GM21515 (cell line): ENCODE measurements around the gene COL23A1.
"Not testable (repeated sequence)": the region's sequence is repeated elsewhere in the genome, so short reads cannot be mapped to it uniquely, and the experiment has no call there.

Experiments used
- ATAC-seq: cut with Tn5 transposase; IDR thresholded peaks from one replicate; pipeline ENCODE4 v1.9.1; 2021; ENCODE audit not compliant: unreplicated experiment

Gene COL23A1

GRCh38 chr5:178250263-178250662 is 339.9 kb downstream of the COL23A1 start:
- no peak for ATAC-seq

GRCh38 chr5:178249191-178249989 is 340.8 kb downstream of the COL23A1 start:
- ATAC-seq: no peak

- no peak for ATAC-seq
Observed at GRCh38 chr5:178248750-178249149, 341.4 kb downstream of the COL23A1 start.

GRCh38 chr5:178247481-178248456 is 342.4 kb downstream of the COL23A1 start:
- no peak for ATAC-seq

GRCh38 chr5:178246624-178247279 is 343.4 kb downstream of the COL23A1 start:
- no peak for ATAC-seq

- ATAC-seq: no peak
Observed at GRCh38 chr5:178245389-178245788, 344.8 kb downstream of the COL23A1 start.

- no peak for ATAC-seq
Observed at GRCh38 chr5:178244576-178244975, 345.6 kb downstream of the COL23A1 start.

GRCh38 chr5:178242416-178242815 is 347.8 kb downstream of the COL23A1 start:
- no peak for ATAC-seq

GRCh38 chr5:178241688-178242231 is 348.4 kb downstream of the COL23A1 start:
- no peak for ATAC-seq

- no peak for ATAC-seq
Observed at GRCh38 chr5:178241231-178241663, 348.9 kb downstream of the COL23A1 start.

- ATAC-seq: no peak
Observed at GRCh38 chr5:178240766-178241165, 349.4 kb downstream of the COL23A1 start.

GRCh38 chr5:178240341-178240741 is 349.9 kb downstream of the COL23A1 start:
- ATAC-seq: no peak

GRCh38 chr5:178239626-178240301 is 350.4 kb downstream of the COL23A1 start:
- ATAC-seq: not testable (repeated sequence)

GRCh38 chr5:178238711-178239592 is 351.2 kb downstream of the COL23A1 start:
- no peak for ATAC-seq

GRCh38 chr5:178238313-178238635 is 351.9 kb downstream of the COL23A1 start:
- ATAC-seq: no peak

GRCh38 chr5:178237431-178238312 is 352.5 kb downstream of the COL23A1 start:
- no peak for ATAC-seq

- no peak for ATAC-seq
Observed at GRCh38 chr5:178236679-178237078, 353.5 kb downstream of the COL23A1 start.

- ATAC-seq: no peak
Observed at GRCh38 chr5:178236126-178236525, 354.1 kb downstream of the COL23A1 start.

- ATAC-seq: no peak
Observed at GRCh38 chr5:178235588-178235974, 354.6 kb downstream of the COL23A1 start.
